ENCODE results near the gene ACAP1.

Gene ACAP1

DNA sequence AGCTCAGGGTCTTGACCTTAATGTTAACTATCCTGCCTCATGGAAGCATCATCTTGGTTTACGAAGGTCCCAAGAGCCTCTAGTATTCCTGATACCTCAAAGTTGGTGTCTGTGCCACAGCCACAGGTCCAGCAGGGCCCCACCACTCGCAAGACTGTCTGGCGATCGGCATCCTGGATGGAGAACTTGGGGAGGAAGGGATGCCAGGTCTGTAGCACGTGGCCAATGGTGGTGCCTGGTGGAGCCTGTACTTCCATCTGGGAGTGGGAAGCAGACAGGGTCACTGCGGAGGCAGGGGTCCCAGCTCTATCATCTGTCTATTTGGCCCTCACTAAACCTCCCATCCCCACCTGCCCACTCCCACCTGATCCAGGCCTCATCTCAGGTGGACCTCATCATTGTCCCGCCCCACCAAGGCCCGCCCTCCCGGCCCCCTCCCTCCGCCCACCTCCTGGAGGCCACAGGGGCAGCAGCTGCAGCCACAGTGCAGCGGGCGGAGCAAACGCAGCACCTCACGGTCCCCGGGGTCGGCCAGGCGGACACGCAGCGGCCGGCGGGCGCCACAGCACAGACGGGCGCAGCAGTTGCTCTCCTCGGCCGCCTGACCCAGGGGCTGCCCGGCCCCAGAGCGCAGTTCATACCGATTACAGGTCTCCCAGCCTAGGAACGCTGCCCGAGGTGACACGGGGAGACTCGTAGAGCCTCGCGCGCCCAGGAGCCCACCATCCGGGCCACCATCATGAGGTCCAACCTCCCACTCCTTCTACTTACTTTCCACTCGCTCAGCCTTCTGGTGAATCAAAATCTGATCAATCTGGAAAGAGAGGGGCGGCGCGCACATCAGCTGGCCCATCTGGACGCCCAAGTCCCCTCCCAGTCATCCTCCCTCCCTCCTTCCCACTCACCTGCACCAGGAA lies 56.6 kb downstream of the ACAP1 start:
- DNase-seq = no peak

DNA sequence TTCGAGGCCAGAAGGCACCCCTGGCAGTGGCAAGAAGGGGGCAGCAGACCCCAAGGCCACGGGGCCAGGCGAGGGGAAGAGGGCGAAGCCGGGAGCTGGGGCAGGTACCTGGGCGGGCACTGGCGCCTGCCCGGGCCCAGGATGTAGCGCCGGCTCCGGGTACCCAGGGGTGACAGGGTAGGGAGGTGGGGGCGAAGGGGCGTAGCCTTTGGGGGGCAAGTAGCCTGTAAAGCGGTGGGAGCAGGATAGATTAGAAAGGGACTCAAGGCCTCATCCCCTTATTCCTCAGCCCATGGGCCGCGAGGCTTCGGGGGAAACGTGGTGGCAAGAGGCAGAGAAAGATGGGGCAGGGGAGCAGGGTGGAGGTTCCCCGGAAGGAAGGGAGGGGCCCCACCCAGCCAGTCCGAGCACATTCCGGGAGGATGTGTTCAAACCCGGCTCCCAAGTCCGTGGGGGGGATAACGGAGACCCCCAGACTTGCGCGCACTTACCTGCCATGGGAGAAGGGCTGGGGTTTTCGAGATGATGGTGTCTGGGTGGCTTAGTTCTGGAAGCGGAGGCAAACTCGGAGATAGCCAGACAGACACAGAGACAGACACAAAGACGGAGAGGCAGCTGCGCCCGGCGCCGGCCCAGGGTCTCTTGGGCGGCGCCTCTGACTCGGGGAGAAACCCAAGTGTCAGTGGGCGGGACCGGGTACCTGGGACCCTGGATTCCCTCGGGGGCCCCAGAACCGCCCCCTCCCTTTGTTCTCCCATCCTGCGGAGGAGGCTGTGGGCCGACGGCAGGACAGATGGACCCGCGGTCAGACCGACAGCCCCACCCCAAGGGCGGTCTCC lies 57.5 kb downstream of the ACAP1 start:
- DNase-seq = no peak

DNA sequence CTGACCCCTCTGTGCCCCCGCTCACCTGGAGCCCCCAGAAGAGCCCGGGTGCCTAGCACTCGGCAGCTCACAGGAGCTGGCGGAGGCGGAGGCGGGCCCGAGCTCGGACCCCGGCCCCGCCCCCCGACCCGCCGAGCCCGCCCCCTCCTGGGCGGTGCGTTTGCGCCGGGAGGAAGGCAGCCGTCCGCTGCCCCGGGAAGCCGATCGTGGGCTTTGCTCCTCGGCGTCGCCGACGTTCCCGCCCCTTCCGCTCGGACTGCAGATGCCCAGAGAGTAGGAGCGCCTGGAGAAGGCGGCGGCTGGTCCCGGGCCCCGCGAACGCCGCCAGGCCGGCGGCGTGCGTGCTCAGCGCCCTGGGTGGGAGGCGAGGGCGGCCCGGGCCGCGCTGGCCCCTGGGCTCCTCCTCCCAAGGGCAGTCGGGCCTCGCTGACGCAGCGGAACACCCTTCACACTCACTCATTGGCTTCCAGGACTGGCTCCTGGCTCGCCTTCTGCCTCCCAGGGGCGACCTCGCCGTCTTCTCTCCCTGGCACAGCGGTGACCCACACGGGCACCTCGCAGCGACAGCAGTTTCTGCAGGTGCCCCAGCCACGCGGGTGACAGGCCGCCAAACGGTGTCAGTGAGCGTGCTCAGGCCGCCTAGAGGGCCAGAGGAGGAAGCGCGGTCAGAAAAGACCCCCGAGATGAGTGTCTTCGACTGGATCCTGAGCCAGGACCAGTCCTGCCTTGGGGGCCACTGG lies 58.3 kb downstream of the ACAP1 start, which contains the start of gene PLSCR3:
Gene PLSCR3 (minus strand): TSS at position 74 of the 740 bp plus-strand sequence. CDS start 415 bp downstream, outside the sequence.
- DNase-seq = no peak

DNA sequence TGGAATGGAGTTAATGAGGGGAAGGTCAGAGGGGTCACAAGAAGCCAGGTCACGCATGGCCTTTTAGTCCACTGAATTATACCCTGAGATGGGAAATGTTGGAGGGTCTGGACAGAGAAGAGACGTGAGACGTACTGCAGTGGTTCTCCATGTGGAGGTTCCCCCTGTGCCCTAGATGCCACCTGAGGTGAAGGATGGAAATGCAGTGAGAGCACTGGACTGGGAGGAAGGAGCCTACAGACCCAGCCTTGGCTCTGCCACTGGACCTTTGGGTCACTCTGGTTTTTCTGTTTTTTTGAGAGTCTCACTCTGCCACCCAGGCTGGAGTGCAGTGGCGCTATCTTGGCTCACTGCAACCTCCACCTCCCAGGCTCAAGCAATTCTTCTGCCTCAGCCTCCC lies 59.8 kb downstream of the ACAP1 start:
- DNase-seq = no peak

DNA sequence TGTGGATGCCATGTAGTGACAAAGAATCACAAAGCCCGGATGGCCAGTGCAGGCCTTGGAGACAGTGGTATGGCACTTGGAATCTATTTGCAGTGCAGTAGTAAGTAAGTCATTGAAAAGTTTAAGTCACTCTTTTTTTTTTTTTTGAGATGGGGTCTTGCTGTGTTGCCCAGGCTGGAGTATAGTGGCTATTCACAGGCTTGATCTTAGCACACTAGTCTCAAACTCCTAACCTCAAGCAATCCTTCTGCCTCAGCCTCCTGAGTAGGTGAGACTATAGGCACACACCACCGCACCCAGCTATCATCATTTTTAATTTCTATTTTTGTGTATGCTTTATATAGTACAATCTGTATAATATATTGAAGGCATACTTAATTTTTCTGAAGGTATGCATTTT lies 62.3 kb downstream of the ACAP1 start:
- no peak for DNase-seq

All from NCI-H1417 treated with DMSO at 0.1 percent for 48 hours (cell line).